GM21528 (cell line): Measurements from ENCODE around the gene SUOX.
"Not testable (repeated sequence)": the region's sequence is repeated elsewhere in the genome, so short reads cannot be mapped to it uniquely, and the experiment has no call there.

ENCODE experiments used
- ATAC-seq: cut with Tn5 transposase; IDR thresholded peaks from one replicate; pipeline ENCODE4 v1.9.1; 2021; ENCODE audit warnings: mild to moderate bottlenecking, moderate library complexity; ENCODE audit not compliant: unreplicated experiment, low FRiP score

The SUOX gene

DNA sequence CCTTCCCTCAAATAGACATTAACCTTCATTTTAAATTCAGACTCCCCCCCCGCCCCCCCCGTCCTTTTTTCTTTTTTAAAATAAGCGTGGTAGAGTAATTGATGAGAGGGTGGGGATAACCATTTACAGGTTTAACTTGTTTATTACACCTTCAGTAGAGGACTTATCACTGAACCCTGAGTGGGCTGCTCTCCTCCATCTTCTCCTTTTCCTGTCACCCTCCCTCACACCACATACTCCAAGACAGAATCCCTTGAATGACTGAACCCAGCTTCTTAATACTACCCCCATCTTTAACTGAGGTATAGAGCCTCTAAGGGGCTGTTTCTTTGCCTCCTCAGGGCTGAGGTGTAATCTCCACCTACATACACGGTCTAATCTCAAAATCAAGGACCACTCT is 20.1 kb downstream of the SUOX start:
- ATAC-seq: no peak

DNA sequence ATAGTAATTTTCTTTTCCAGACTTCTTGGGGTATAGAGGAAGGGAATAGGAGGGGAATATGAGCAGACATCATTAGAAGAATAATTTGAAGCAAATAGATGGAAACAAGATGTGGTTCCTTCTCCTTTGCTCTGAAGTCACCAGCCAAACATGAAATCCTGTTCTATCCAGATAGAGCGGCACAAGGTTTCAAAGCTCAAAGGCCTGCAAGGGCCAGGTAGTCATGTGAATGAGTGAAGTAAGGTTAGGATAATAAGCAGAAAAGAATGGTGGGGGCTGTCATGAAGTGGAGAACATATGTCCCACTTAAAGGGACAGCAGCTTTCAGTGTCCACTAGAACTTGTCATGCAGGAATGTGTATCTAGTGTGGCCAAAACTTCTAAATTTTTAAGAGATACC is 21.3 kb downstream of the SUOX start:
- ATAC-seq: no peak

DNA sequence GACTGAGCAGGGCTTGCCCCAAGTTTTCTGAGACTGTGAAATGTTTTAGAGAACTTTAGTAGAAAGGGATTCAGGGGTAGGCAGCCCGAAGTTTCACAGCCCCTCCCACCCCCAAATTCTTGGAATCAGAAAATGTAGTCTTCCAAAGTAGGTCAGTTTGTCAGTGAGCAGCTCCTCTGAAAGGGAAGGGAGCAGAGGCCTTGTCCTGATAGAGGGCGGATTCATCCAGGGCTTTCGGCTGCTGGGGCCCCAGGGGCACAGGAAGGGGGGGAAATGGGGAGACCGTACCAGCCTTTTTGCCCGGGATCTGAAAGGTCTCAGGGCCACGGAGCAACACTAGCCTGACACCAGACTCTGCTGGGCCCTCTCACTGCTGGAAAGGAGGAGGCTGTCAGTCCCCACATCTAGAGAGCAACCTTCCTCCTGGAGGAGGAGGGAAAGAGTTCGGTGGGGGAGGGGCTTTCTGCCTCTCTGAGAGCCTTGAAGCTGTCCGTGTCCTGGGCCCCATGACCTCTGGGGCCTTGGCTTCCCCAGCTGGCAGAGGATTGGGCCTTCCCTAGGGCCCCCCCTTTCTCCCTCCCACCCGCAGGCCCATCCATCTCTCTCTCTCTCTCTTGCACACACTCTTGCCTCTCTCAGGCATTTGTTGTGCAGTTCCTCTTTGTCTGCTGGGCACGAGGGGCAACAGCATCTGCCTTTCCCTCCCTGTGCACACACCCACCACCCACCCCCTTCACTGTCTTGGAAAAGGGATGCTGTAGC is 23.5 kb downstream of the SUOX start, which contains the start of gene IKZF4:
TSS of gene IKZF4 (plus strand) at position 621 of the 762 bp plus-strand sequence. CDS start 451 bp downstream, outside the sequence.
- no peak for ATAC-seq

DNA sequence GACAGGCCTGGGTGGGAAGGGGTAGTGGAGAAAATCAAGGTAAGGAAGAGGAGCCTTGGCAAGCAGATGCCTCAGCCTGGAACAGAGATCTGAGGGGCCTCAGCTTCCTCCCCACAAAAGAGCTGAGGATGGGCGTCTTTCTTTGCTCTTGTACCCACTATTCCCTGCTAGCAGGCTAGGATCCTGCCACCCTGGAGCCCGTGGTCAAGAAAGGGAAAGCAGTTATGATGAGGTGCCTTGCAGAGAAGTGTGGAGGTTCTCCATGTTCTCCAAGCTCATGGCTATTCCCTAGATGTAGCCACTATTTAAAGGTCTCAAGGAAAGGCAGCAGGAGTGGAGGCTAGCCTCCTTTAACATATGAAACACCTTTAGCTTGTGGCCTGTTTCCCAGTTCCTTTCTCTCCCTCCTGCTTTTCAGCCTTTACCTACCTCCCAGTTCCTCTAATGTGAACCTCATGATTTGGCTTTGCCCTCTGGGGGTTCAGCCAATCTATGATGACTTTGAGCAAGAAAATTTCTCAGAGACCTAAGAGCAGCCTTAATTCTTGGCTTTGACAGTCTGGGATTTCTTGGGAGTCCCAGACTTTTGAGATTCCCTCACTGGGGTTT is 24.9 kb downstream of the SUOX start:
- ATAC-seq: no peak

DNA sequence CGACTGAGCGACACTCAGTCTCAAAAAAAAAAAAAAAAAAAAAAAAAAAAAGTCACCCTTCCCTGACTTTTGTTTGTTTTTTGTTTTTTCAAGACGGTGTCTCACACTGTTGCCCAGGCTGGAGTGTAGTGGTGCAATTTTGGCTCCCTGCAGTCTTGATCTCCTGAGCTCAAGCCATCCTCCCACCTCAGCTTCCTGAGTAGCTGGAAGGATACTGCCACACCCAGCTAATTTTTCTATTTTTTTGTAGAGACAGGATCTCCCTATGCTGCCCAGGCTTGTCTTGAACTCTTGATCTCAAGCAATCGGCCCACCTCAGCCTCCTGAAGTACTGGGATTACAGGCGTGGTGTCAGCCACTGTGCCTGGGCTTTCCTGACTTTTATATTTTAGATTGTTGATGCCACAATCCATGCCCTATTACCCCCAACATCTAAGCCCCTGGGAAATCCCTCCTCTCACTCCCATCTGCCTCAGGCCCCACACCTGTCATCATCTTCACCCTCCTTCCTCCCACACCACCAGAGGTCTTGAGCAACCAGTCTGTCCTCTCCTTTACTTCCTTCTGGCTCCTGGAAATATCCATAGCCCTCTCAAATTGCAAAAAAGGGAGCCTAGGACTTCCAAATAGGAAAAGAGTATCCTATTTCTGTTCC is 31.6 kb downstream of the SUOX start:
- no peak for ATAC-seq

DNA sequence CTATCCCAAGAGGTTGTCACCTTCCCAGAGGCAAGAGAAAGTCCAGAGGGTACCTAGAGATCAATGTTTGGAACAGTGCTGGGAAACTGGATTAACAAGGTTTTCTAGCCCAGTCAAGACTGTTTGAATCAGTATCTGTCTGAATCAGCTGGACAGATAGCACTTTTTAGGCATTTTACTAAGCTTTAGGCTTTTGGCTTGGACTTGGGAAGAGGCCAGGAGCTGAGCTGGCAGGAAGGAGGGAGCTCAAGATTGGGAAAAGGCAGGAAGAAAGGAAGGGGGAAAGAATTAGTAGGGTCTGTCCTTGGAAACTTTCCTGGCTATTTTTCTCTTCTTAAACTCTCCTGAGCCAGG is 32.1 kb downstream of the SUOX start:
- no peak for ATAC-seq

DNA sequence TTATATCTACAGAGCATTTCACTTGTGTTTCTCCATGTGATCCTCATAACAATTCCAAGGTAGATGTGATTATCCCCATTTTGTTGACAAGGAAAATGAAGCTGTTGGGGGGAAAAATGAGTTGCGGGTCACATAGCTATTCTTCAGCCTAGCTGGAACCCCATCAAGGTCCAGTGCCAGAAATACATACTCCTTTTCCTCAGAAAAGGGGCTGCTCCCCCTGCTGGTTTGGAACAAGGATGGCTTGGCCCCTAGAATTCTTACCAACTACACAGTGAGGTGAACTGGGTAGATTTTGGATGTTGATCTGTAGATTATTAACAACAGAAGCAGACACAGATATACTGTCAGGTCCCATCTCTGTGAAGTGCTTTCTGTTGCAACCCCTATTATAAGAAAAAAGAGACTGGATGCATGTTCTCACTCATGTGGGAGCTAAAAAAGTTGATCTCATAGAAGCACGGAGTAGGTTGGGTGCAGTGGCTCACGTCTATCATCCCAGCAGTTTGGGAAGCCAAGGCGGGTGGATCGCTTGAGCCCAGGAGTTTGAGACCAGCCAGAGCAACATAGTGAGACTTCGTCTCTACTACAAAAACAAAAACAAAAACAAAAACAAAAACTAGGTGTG is 32.7 kb downstream of the SUOX start:
- no peak for ATAC-seq

DNA sequence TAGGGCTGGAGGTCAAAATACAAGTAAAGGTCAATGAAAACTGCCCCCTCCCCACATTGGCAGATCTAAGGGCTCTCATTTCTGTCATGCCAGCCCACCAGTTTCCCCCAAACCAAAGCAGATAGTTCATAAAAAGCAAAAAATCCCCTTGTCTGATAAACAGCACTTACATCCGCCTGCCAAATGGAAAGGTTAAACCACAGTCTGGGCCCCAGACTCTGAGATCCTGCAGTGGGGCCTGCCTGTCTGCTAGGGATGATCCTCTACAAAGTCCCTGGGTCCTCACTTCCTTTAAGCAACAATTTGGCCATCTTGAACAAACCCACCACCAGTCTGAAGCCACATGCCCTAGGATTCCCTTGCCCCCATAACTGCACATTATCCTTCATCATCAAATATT is 34.9 kb downstream of the SUOX start:
- ATAC-seq: no peak

DNA sequence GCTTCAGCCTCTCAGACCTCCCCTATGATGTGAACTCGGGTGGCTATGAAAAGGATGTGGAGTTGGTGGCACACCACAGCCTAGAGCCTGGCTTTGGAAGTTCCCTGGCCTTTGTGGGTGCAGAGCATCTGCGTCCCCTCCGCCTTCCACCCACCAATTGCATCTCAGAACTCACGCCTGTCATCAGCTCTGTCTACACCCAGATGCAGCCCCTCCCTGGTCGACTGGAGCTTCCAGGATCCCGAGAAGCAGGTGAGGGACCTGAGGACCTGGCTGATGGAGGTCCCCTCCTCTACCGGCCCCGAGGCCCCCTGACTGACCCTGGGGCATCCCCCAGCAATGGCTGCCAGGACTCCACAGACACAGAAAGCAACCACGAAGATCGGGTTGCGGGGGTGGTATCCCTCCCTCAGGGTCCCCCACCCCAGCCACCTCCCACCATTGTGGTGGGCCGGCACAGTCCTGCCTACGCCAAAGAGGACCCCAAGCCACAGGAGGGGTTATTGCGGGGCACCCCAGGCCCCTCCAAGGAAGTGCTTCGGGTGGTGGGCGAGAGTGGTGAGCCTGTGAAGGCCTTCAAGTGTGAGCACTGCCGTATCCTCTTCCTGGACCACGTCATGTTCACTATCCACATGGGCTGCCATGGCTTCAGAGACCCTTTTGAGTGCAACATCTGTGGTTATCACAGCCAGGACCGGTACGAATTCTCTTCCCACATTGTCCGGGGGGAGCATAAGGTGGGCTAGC is 37.7 kb downstream of the SUOX start:
- no peak for ATAC-seq

DNA sequence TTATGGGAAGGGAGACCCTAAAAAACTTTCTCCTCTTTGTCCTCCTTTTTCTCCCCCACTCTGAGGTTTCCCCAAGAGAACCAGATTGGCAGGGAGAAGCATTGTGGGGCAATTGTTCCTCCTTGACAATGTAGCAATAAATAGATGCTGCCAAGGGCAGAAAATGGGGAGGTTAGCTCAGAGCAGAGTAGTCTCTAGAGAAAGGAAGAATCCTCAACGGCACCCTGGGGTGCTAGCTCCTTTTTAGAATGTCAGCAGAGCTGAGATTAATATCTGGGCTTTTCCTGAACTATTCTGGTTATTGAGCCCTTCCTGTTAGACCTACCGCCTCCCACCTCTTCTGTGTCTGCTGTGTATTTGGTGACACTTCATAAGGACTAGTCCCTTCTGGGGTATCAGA is 40.1 kb downstream of the SUOX start:
- ATAC-seq: no peak

DNA sequence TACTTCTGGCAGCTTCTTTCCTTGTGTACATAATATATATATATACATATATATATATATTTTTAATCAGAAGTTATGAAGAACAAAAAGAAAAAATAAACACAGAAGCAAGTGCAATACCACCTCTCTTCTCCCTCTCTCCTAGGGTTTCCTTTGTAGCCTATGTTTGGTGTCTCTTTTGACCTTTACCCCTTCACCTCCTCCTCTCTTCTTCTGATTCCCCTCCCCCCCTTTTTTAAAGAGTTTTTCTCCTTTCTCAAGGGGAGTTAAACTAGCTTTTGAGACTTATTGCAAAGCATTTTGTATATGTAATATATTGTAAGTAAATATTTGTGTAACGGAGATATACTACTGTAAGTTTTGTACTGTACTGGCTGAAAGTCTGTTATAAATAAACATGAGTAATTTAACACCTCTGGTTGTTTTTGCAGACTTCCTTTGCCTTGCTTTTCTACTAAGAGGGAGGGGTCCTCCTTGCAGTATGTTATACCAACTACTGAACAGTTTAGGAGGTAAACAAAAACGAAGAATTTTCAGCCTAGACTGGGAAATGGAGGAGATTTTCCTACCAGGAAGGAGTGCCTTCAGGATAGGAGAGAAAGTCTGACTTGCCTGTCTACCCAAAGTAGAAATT is 41.1 kb downstream of the SUOX start:
- ATAC-seq: no peak

DNA sequence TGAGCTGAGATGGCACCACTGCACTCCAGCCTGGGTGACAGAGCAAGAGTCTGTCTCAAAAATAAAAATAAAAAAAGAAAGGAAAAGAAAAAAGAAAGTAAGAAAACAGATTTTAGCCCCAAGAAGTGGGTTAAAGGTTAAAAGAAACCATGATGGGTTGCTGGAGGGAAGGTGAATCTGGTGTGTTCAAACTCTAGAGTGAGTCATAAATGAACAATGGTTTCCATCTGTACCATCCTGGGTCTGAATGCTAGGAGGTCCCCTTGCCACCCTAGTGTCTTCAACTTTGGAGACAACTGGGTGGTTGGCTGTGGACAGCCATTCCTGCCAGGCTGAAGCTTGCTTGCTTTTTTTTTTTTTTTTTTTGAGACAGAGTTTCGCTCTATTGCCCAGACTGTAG is 43.1 kb downstream of the SUOX start:
- no peak for ATAC-seq

DNA sequence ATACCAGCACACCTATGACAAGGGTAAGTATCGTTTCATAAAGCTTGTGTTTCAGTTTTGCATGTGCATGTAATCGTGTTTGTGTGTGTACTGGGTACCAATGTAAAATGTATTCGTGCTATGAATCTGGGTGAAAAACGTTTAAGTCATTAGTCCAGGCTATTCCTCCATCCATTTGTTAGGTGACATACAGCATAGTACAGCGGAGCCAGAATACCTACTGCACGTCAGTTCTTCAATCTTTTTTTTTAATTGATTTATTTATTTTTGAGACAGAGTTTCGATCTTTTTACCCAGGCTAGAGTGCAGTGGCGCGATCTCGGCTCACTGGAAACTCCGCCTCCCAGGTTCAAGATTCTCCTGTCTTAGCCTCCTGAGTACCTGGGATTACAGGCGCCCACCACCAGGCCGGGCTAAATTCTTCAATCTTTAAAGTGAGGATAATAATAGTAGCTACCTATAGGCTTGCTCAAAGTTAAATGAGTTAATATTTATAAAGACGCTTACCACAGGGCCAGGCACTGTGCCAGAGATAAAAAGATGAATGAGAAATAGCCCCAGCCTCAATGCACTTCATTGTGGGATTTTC is 44.0 kb downstream of the SUOX start:
- ATAC-seq: peak; percentile 7

DNA sequence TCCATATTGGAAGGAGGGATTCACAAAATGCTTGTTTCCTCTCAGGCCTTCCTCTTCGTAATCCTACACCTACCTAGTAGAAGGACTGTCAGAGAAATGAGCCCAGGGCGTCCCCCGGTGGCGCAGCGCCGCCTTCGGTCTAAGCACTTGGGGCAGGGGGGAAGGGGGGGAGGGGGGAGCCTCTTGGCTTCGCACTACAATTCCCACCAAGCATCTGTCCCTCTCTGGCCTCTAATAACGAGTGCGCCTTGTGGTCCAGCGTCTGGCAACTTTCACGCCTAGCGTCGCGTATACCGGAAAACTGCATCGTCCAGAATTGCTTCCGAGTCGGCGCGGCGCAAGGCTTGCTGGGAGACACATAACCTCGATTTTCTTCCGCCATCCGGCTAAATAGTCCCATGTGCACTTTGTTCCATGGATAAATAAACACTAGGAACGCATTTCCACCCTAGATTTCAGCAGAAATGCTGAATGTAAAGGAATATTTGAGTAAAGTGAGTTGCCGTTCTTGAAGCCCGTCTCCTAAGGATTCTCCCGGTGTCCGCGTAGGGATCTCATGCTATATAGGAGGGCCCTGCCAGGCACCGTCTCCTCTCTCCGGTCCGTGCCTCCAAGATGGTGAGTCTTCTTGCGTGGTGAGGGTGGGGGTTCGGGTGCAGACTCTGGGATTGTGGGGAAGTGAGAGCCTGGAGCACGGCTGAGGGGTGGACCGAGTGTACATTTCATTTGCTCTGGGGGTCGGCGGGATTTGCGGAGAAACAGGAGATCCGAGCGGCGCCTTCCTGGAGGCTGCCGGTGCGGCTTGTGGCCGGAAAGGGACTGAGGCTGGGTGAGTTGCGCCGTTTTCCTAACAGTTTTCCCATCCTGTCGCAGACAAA is 44.7 kb downstream of the SUOX start, which contains the start of gene RPS26:
TSS of gene RPS26 (plus strand) at position 367 of the 878 bp plus-strand sequence. CDS start at position 616, 249 bp downstream.
- peak; percentile 93 for ATAC-seq

DNA sequence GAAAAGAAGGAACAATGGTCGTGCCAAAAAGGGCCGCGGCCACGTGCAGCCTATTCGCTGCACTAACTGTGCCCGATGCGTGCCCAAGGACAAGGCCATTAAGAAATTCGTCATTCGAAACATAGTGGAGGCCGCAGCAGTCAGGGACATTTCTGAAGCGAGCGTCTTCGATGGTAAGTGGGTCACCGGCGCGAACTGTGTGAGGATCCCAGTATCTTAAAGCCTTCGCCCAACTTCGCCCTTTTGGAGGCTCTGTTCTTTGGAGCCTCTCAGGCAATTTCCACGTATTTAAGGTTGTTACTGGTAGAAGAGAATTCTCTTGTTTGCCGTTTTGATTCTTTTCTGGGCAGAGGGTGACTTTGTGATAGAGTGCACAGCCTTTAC is 45.3 kb downstream of the SUOX start:
- ATAC-seq: not testable (repeated sequence)

DNA sequence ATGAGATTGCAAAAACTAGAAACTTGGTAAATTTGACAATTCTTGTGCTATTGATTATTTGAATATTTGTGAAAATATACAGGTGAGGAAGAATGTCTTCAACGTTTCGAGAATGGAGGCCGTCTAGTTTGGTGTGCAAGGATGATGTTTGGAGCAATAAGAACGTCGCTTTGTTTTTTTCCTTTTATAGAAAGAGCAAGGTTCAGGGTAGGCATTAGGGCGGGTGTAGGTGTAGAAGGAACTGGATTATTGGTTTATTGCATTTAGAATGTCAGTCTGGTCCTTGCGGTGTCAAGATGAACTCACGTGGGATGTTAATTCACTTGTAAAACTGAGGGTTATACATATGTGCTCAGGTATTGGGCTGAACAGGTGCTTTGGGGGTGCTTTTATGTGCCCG is 45.8 kb downstream of the SUOX start:
- ATAC-seq: no peak

DNA sequence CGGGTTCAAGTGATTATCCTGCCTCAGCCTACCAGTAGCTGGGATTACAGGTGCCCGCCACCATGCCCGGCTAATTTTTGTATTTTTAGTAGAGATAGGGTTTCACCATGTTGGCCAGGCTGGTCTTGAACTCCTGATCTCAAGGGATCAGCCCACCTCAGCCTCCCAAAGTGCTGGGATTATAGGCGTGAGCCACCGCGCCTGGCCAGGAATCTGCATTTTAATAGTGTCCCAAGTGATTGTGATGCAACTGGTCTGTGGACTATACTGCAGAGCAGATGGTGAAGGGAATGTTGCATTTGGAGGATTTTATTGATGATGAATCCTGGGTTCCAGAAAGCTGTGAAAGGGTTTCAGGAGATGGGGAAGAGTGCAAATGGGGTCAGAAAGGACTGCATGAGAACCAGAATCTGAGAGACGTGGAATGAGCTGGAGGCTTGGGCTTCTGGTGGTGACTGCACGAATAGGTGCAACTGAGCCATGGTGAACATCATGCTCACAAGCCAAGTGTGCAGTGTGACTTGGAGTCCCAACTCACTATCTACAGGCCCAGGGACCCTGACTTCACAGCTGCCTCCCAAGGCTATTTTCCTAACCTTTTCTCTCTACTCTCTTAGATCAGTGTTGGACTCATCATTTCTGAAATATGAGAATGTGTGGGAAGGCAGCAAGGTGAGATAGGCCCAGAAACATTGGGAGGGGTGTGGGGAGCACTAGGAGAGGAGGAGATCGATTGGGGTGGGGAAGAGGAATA is 49.1 kb downstream of the SUOX start:
- no peak for ATAC-seq

DNA sequence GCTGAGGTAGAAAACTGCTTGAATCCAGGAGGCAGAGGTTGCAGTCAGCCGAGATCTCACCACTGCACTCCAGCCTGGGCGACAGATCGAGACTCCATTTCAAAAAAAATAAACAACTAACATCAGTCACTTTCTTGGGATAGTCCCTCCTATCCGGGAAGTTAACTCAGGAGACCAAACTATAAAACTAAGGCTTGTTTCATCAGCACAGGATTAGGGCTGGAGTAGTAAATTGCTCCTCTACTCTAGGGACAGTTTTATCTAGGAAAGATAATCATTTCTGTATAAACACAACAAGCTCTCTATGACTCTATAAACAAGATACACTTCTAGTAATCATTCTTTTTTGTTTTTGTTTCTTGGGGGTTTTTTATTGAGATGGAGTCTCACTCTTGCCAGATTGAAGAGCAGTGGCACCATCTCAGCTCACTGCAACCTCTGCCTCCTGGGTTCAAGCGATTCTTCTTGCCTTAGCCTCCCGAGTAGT is 56.4 kb downstream of the SUOX start:
- ATAC-seq: no peak
